ENCODE data around the gene PTGFR.

The PTGFR gene, protein sequence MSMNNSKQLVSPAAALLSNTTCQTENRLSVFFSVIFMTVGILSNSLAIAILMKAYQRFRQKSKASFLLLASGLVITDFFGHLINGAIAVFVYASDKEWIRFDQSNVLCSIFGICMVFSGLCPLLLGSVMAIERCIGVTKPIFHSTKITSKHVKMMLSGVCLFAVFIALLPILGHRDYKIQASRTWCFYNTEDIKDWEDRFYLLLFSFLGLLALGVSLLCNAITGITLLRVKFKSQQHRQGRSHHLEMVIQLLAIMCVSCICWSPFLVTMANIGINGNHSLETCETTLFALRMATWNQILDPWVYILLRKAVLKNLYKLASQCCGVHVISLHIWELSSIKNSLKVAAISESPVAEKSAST

DNA sequence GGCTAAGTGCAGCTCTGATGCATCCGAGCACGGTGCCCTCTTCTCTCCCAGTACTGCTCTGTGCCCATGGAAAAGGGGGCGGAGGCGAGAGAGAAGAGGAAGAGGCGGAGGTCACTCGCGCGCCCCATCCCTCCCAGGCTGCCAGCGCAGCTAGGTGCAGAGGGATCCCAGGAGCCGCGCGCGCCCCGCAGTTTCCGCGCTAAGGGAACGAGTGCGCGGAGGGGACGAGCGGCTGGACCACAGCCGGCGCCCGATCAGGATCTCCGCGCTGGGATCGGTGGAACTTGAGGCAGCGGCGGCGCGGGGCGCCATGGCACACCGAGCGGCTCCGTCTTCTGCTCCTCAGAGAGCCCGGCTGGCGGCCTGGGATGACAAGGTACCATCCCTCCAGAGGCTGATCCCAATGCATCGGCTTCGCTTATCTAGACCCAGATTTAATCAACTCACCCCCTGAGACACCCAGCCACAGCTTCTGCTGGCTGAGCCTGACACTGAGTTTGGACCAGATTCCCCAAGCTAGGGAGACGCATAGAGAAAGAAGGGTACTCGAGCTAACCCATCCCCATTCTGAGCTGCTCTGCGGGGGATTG lies at the start of gene PTGFR:
TSS of gene PTGFR (plus strand) at position 114 of the 590 bp plus-strand sequence. CDS start 1,770 bp downstream, outside the sequence.
- no peak for DNase-seq

DNA sequence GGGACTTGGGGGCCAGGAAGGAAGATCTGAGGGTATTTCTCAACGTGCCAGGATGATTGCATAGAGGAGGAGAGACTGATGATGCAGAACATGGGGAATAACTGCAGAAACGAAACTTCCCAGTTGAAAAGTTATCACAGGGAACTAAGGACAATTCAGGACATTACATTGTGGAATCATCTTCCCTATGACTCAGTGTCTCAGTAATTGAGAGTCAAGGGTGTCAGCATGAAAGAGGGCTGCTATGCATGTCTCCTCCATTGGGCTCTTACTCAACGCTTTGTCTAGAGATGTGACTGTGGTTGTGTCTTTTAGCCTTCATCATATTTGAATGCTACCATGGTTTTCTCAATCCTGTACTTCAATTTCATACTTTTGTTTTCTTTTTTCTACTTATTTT lies 48.9 kb upstream of the PTGFR start:
- no peak for DNase-seq

DNA sequence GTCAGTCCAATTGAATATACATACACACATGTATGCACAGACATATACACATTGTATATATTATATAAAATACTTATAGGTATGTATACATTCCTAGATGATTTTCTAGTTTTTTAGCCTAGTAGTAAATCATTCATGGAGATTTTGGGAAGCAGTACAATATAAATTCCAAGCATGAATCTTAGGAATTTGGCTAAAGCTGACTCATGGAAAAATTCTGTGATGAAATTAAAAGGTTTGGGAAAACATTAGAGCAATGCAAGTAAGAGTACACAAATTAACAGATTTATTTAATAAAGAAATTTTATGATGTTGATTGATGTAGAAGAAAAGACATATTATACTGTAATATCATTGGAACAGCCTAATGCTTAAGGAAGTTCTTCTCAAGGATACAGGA lies 43.7 kb upstream of the PTGFR start:
- no peak for DNase-seq

DNA sequence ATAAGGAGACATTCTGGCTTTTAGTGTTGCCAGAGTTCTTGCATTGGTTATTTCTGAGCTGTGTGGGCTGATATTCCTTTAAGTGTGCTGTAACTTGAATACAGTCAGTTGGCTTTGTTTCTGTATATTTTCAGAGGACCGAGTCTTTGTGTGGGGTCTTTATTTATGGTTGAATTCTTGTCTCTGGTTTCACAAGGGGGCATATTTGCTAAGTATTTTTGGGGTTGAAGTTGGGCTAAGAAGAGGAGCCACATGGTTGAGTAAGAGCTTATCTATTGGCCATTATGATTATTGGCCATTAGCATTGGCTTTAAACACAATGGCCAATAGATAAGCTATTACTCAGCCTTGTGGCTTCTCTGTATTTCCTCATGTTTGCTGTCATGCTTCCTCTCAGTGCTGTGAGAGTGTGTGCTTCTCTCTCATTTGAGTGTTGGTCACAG lies 26.3 kb upstream of the PTGFR start:
- DNase-seq = no peak

DNA sequence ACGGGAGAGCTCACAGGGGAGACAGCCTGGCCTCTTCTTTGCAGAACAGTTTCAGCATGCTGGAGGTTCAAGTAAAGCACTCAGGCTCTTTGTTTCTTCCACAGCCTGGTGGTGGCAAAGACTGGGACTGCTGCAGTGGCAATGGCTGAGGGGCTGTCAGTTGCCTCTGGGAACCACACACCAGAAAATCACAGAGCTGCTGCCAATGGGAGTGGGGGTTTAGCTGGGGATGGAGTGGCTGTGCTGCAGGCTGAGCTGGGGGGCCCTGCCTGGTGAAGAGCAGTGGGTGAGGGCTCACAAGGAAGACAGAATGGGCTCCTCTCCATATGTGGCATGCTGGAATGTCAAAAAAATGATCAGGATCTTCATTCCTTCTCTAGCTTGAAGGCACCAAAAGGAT lies 25.6 kb upstream of the PTGFR start:
- no peak for DNase-seq

DNA sequence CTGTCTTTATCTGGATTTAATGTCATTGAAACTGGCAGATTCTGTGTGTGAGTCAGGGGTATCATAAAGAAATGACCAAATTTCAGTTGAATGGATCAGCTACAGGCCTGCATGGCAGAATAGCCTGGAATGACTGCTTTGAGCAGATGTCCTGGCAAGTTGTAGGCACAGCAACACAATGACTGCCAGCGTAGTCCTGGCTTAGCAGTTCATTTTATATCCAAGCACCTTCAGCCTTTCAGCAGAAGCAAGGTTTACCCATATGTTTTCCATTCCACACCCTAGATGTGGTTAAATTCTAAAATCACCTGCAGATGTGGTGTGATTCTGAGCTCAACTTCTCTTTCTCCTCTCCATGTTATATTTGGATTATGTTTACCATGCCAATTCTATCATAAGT lies 22.3 kb upstream of the PTGFR start:
- DNase-seq = no peak

DNA sequence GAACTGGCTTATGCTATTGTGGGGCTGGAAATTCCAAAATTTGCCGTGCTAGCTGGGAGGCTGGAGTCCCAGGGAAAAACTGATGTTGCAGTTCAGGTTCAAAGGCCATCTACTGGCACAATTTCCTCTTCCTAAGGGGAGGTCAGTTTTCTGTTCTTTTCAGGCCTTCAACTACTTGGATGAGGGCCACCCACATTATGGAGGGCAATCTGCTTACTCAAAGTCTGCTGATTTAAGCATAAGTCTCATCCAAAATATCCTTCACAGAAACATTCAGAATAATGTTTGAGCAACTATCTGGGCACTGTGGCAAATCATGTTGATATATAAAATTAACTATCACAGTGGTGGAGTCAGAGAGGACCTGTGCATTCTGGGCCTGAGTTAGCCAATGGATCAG lies 21.2 kb upstream of the PTGFR start:
- no peak for DNase-seq

DNA sequence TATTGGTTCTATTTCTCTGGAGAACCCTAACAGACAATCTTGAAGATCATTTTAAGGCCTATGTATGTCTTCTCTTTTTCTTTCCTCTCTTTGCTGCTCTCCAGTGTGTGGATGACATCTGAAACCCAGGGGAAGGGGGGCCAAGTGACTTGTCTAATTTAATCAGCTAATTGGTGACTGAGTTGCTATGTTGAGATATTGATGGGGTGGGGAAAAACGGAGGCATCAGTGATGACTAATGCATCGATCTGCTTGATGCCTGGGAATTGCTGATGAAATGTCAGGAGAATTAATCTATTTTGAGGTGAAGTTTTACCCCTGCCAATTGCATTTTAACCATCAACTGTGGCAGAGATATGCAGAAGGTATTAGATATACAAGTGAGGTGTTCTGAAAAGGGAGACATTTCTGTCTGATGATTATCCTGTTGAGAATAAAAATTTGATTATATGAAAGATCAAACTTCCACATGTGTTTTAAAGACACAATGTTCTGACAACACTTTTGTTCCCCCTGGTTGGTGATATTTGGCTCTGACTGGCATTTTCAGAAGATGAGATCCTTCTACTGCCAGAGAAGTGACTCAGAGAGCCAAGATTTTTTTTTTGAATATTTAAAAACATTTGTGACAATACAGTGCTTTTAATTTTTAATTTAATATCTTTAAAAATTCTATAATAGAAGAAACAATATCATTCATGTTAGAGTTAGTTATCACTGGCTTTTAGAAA lies 18.7 kb upstream of the PTGFR start:
- no peak for DNase-seq

DNA sequence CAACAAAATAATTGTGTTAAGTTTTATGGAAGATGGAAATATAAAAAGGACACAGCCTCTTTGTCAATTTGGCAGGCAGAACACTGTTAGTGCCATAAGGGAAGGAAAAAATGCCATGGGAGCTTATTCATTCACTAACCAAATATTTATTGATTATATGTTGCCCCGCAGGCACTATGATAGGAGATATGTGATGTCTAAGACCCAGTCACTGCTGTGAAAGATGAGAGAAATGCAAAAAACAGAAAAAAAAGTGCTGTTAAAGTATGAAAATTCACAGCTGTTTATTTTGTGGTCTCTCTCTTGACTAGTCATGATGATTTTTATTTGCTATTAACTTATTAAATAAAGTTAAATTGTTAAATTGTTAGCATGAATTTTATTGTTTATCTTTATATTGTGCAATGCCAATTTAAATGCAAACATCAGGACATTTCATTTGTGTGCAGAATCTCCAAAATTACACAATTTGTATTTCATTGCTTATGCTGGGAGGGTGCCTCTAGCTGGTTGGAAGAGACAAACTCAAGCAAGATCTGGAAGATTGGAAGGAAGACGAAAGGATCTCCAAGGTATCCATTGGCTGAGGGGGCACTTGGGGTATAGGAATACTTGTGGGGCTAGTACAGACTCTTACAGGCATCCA lies 17.8 kb upstream of the PTGFR start:
- no peak for DNase-seq

DNA sequence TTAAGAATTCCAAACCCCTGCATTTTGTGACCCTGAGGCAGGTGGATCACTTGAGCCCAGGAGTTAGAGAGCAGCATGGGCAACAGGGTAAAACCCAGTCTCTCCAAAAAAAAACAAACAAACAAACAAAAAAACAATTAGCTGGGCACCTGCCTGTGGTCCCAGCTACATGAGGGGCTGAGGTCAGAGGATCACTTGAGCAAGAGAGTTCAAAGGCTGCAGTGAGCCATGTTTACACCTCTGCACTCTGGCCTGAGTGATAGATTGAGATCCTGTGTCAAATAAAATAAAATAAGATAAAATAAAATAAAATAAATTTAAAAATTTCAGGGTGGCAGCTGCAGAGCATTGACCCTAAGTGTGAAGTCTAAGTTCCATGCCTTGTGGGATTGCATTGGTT lies 16.7 kb upstream of the PTGFR start:
- DNase-seq = no peak

DNA sequence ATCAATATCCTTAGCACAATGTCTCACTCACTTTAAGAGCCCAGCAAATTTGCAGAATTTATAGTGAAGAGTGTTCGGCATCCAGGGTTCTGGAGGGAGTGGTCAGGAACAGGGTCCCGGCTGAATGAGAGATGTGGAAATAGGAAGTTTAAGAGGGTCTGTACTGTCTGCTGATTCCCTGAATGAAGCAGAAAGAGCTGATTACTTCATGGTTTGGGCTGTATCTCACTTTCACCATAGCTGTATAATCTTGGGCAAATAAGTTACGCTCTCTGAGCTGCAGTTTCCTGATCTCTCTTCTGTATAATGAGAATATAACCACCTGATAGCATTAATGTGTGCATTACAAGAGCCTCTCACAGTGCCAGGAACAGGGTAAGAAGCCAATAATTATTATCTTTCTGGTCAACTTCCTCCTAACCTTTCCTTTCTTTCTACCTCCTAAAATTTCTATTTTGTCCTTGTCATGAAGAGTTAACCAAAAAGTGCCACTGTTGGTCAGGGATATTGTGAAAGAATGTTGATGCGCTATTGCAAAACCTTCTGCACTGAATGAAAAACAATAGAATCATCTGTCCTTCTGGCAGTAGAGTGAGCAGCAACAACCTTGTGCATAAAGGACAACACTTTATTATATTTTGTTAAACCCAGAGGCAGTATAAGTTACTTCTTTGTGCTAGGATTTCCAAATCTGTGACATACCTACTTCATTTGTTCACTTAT lies 14.7 kb upstream of the PTGFR start:
- no peak for DNase-seq

DNA sequence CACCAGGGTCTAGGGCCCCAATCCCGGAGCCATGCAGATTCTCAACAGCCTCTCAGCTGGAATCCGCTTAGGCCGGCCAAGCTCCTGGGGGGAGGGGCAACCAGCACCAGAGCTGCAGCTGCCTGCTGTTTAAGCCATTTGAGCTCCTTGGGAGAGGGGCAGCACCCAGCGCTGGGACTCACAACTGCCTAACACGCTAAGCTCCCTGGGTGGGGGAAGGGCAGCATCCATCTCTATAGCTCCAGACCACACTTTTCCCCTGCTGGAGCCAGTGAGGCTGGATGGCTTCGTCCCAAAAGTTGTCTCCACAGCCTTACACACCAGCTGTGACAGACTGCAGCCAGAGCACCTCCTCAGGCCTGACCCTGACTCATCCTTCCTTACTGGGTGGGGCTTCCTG lies 6.9 kb upstream of the PTGFR start:
- no peak for DNase-seq

DNA sequence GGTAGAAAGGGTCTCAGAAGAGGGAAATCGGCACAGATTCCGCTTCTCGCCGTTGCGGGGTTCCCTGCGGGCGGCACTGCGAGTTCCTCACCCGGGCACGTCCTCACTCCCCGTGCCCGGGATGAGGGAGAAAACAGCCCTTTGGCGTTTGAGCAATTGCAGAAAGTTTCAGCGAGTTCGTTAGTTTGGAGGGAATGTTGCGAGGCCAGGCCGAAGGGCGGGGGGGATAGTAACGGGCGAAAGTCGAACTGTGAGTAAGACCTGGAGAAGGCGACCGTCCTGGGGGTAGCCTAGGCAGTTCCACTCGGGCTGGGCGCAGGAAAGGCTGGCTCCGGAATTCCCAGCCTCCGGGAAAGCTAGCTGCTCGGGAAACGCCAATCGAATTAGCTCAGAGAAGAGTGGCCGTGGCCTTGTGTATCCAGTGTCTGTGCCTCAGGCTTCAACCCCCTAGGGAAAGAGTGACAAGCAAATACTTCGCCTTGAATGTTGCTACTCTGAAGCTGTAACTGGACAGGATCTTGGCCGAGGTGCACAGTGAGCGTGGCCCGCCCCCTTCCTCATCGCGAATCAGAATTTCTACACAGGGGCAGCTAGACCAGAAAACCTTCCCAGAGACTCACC lies 787 bp downstream of the PTGFR start:
- DNase-seq = no peak

DNA sequence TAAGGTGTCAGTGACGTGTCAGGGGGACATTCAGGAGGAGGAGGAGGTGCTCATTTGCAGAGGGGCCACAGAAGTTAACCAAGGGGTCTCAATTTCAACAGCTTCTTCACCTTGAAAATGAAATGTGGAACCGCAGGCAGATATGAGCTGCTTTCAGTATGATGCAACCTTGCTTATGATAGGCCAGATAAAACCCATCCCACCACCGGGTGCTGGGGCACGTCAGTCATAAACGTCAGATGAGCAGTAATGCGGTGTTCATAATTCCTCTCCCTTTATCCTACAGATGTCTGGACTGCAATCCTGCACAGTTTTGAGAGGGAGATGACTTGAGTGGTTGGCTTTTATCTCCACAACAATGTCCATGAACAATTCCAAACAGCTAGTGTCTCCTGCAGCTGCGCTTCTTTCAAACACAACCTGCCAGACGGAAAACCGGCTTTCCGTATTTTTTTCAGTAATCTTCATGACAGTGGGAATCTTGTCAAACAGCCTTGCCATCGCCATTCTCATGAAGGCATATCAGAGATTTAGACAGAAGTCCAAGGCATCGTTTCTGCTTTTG lies 1.7 kb downstream of the PTGFR start:
- DNase-seq = no peak

DNA sequence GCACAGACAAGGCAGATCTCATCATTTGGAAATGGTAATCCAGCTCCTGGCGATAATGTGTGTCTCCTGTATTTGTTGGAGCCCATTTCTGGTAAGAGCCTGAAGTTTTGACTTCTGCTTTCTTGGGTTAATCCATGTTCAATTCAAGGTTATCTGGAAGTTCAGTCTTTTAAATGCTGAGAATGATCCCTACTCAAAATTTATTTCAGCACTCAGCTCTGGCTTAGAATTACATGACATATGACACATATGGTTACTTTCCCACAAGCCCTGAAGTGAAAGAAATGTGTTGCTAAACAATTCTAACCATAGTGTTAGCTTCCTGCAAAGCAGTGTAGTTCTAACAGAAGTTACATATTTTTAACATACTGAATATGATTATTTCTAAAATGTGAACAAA lies 2.7 kb downstream of the PTGFR start:
- no peak for DNase-seq

DNA sequence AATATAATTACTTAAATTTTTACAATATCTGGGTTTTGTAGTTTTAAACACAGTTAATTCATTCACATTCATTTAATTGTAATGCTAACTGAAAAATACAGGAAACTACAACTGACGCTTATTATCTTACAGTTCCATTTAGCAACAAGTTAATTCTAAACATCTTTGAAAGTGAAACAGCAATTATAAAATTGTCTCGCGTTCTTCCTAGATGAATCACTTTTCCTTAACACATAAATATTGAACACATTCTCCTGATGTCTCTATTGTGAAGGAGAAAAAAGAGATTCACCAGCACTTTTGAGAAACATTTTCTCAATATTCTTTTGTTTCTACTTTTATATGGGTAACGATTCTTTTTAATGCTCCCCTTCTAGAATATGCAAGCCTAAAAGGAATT lies 6.4 kb downstream of the PTGFR start:
- no peak for DNase-seq

DNA sequence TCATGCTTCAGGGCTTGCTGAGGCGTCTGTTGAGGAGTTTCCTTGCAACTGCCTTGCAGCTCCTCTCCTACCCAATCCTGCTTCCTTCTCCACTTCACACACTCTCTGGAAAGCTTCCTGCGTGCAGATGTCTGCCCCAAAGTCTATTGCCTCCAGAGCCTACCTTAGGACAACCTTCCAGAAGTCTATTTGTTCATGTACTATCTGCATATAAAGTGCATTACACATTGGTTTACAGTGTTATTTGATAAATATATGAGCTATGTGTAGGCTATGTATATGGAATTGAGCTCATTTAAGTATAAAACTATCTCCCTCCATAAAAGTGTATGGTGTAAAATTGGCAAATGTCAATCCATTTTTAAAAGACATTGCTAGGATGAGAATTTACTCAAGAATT lies 9.8 kb downstream of the PTGFR start:
- DNase-seq = no peak

DNA sequence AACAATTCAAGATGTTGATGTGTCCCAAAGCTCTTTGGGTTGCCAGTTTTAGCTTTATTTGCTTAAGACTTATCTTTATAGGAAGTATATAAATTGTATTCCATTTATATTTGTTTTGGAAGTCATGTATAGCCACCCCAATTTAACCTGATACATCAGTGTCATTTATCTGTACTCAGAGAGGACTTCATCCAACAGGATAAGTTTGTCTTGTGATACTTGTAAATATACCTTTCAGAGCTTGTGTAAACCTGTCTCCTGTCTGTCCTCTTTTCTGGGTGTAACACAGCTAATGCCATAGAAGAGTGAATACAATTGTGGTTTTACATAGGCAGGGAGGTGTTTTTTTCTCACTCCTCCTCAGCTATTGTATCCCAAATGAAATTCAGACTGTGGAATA lies 10.4 kb downstream of the PTGFR start:
- DNase-seq = no peak

DNA sequence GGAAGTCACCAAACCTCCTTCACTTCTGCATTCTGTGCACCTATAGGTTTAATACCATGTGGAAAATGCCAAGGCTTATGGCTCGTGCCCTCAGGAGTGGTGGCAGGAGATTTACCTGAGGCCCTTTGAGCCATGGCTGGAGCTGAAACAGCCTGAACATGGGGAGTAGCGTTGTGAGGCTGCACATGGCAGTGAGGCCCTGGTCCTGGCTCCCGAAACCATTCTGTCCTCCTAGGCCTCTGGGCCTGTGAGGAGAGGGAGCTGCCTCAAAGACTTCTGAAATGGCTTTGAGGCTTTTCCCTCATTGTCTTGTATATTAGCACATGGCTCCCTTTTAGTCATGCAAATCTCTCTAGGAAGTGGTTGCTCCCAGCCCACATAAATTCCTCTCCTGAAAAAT lies 20.6 kb downstream of the PTGFR start:
- DNase-seq = no peak

DNA sequence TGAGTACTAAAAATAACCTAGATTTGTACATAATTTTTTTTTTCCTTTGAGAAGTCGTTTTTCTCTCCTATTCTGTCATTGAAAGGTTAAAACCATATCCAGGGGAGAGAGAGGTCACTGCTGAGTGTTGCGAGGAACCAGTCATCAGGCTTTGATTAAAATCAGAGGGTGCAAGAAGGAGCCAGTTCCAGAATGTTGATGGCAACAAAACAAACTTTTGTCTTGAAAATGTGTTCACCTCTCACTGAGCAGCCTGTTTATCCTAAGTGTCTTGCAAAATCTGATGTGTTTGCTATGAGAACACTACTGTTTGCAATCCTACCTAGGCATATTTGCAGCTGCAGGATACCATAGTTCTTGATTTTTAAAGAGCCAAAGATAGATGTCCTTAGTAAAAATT lies 25.9 kb downstream of the PTGFR start:
- DNase-seq = no peak

DNA sequence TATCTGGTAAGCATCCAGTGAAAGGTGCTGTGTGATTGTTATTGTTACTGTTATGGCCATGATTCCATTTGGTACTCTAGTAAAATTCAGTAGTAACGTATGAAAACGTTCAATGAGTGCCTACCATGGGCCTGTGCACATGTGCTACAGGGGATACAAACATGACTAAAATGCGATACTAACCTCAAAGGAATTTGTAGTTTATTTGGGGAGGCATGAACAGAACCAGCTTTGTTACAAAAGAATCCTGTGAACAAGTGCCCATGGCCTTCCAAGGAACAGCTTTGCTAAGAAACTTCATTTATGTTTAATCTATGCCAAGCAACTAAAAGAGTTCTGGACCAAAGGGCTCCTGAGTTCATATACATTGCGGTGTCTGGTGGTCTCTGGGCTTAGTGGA lies 28.7 kb downstream of the PTGFR start:
- DNase-seq = no peak

DNA sequence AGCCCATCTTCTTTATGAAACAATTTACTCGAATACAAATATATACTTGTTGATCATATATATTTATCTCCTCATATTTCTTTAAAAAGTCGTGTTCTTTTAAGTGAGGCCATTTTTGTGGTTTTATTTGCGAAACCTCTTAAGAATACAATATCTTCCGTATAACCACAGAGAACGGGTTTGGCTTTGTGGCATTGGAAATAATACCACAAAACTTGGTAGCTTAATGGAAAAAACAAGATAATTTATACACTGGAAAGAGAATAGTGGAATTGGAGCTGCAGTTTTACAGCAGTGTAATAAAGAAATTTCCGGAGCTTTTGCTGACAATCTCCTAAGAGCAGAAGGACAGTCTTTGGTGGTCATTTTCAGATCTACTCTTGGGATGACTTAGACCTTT lies 29.4 kb downstream of the PTGFR start:
- DNase-seq = no peak

Measured in SHP77 treated with DMSO at 0.1 percent for 48 hours (cell line).